Measurements from ENCODE around the gene ANGPTL2.

Gene ANGPTL2

DNA sequence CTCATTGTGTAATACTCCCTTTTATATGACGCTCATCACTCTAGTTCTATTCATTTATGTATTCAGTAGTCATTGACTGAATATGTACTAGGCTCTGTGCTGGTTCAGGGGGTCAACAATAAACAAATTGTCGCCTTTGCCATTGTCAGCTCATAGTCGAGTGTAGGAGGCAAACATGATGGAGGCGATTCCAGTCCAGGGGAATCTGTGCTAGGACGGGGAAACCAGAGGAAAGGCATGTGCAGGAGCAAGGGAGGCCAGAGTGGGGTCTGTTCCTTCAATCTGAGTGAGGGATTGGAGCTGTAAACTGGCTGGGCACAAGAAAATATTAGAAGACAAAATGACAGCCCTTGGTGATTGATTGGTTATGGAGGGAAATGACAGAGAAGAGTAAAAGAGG is 83.9 kb downstream of the ANGPTL2 start:
- no peak for DNase-seq
